ENCODE measurements around the gene BABAM2. TPM values are rescaled to one million over a fixed set of nuclear protein-coding genes. Genes with fewer than 3 reads are reported as not detected.

Gene BABAM2
- total and polyA plus RNA-seq, 7 donors = 22.9 to 52.3 (median 25.2) TPM

DNA sequence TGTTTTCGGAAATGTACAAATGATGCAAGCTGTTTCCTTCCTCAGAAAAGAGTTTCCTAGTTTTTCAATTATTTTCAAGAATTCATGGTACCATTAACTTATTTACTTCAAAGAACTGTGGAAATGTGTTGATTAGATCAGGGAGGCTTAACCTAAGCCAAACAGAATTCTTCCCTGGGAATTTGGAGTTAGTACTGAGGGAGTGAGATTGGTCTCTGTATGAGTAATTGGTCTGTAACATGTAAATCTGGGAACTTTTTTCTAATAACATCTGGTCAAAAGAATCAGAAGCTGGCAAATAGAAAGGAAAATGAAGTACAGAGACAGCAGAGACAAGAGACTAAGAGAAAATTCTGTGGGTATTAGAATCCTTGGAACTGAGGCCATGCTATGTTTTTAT is 145.8 kb downstream of the BABAM2 start:
- DNase-seq = no peak
- Histone ChIP-seq H3K36me3 (no peaks in the 10 kb centered on the region), H3K4me3 (no peak overlapping the region), H3K27ac (no peak overlapping the region), H3K27me3 (no peaks in the 10 kb centered on the region), H3K4me1 (no peaks in the 10 kb centered on the region), H3K9me3 (no peaks in the 10 kb centered on the region)
- intact Hi-C loops (cut with DNase I) = no loop called here
- WGBS, 2 donors = 93 to 99% methylated on average over 1 of the region's 1 CpG
- TF ChIP-seq POLR2AphosphoS5 (IDR thresholded peaks at IDR 0.05) = no peak
- TF ChIP-seq, protein P1, sequence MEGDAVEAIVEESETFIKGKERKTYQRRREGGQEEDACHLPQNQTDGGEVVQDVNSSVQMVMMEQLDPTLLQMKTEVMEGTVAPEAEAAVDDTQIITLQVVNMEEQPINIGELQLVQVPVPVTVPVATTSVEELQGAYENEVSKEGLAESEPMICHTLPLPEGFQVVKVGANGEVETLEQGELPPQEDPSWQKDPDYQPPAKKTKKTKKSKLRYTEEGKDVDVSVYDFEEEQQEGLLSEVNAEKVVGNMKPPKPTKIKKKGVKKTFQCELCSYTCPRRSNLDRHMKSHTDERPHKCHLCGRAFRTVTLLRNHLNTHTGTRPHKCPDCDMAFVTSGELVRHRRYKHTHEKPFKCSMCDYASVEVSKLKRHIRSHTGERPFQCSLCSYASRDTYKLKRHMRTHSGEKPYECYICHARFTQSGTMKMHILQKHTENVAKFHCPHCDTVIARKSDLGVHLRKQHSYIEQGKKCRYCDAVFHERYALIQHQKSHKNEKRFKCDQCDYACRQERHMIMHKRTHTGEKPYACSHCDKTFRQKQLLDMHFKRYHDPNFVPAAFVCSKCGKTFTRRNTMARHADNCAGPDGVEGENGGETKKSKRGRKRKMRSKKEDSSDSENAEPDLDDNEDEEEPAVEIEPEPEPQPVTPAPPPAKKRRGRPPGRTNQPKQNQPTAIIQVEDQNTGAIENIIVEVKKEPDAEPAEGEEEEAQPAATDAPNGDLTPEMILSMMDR (IDR thresholded peaks at IDR 0.05) = no peak
- TF ChIP-seq POLR2A (IDR thresholded peaks at IDR 0.05) = no peak
- TF ChIP-seq EP300 (IDR thresholded peaks at IDR 0.05) = no peak

DNA sequence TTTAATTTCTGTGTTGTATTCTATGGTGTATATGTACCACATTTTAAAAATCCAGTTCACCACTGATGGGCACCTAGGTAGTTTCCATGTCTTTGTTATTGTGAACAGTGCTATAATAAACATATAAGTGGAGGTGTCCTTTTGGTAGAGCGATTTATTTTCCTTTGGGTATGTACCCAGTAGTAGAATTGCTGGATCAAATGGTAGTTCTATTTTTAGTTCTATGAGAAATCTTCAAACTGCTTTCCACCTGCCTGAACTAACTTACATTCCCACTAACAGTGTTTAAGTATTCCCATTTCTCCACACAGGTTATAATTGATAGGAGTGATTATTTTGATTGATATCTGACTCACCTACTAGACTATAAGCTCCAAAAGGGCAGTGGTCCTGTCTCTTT is 148.2 kb downstream of the BABAM2 start:
- Histone ChIP-seq H3K27ac (no peak overlapping the region), H3K9me3 (no peaks in the 10 kb centered on the region), H3K27me3 (no peaks in the 10 kb centered on the region), H3K4me1 (no peaks in the 10 kb centered on the region), H3K36me3 (no peaks in the 10 kb centered on the region), H3K4me3 (no peak overlapping the region)
- WGBS, 2 donors = 95 to 98% methylated on average over 1 of the region's 1 CpG
- intact Hi-C loops (cut with DNase I) = no loop called here
- TF ChIP-seq EP300 (IDR thresholded peaks at IDR 0.05) (no peak), POLR2A (IDR thresholded peaks at IDR 0.05) (no peak), POLR2AphosphoS5 (IDR thresholded peaks at IDR 0.05) (no peak)
- TF ChIP-seq, protein P1 (IDR thresholded peaks at IDR 0.05) = no peak
- DNase-seq = no peak

DNA sequence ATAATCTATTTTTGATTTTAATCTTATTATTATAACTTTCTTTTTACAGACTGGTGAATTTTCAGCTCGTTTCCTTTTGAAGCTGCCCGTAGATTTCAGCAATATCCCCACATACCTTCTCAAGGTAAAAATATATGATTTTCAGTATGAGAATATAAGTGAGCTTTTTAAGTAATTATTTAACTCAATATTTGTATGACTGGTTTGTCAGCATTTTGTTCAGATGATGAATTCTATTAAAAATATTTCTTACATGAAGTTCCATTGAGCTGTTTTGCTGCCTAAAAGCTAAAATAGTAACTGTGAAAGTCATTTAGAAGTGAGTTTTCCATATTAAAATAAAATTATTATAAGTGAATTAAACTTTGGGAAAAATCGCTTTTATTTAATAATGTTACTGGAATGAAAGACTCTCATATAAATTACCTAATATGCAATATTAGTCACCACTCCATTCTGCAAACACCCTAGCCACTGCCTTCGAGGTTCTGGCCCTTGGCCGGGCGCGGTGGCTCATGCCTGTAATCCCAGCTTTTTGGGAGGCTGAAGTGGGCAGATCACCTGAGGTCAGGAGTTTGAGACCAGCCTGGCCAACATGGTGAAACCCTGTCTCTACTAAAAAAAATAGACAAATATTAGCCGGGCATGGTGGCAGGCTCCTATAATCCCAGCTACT is 155.3 kb downstream of the BABAM2 start:
- no peaks in the 10 kb centered on the region for H3K36me3 ChIP-seq
- DNase-seq = no peak
- no peaks in the 10 kb centered on the region for H3K9me3 ChIP-seq
- no peak overlapping the region for H3K4me3 ChIP-seq
- peaks cover 0 to 11% (median 4%) of the 10 kb centered on the region in 4 donors for H3K4me1 ChIP-seq
- intact Hi-C loops (cut with DNase I) = no loop called here
- H3K27ac ChIP-seq = no peak overlapping the region
- H3K27me3 ChIP-seq = no peaks in the 10 kb centered on the region
- 90 to 94% methylated on average over 8 of the region's 8 CpGs for WGBS, 2 donors
- TF ChIP-seq, protein P1 (IDR thresholded peaks at IDR 0.05) = no peak
- TF ChIP-seq POLR2AphosphoS5 (IDR thresholded peaks at IDR 0.05) = no peak
- TF ChIP-seq EP300 (IDR thresholded peaks at IDR 0.05) = no peak
- no peak for TF ChIP-seq POLR2A (IDR thresholded peaks at IDR 0.05)

DNA sequence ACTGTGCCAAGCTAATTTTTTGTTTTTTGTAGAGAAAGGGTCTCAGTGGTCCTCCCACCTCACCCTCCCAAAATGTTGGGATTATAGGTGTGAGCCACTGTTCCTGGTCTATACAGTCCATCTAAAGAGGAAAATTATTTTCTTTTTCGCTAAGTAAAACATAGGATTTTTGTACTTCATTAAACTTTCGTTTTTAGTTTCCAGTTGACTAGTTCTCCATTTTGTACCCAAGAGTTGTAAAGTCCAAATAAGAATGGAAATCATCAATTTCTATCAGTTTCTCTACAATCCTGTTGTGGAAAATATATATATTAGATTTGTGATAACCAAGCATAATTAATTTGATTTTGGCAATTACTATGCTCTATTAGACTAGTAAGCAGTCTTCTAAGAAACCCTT is 156.4 kb downstream of the BABAM2 start:
- Histone ChIP-seq H3K27me3 (no peaks in the 10 kb centered on the region), H3K36me3 (no peaks in the 10 kb centered on the region), H3K9me3 (no peaks in the 10 kb centered on the region), H3K27ac (peak overlapping the region in 1 of 4 donors; percentile 29), H3K4me3 (no peak overlapping the region), H3K4me1 (peaks cover 0 to 11% (median 4%) of the 10 kb centered on the region in 4 donors)
- TF ChIP-seq POLR2A (IDR thresholded peaks at IDR 0.05) (no peak), POLR2AphosphoS5 (IDR thresholded peaks at IDR 0.05) (no peak), EP300 (IDR thresholded peaks at IDR 0.05) (no peak)
- TF ChIP-seq, protein P1 (IDR thresholded peaks at IDR 0.05) = no peak
- DNase-seq = no peak
- WGBS, 2 donors = 90 to 95% methylated on average over 2 of the region's 2 CpGs
- intact Hi-C loops (cut with DNase I) = no loop called here

DNA sequence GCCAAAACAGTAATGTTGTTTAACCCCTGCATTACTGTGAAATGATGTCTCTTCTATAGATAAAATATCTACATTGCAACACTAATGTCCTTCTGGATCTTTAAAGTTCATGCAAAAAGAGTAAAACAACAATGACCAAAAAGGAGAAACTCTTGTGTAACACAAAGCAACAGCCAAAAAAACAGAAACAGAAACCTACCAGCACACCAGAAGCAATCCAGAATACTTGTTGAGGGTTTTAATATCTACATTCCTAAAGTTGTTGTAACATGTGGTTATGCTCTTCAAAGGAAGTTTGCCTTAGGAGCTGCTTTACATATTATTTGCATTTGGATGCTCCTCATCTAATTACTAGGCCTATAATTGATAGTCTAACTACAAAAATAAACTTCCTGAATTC is 157.2 kb downstream of the BABAM2 start:
- Histone ChIP-seq H3K27me3 (no peaks in the 10 kb centered on the region), H3K9me3 (no peaks in the 10 kb centered on the region), H3K27ac (peak overlapping the region in 1 of 4 donors; percentile 29), H3K4me1 (peaks cover 0 to 11% (median 4%) of the 10 kb centered on the region in 4 donors), H3K4me3 (no peak overlapping the region), H3K36me3 (no peaks in the 10 kb centered on the region)
- intact Hi-C loops (cut with DNase I) = no loop called here
- TF ChIP-seq POLR2A (IDR thresholded peaks at IDR 0.05) (no peak), POLR2AphosphoS5 (IDR thresholded peaks at IDR 0.05) (peak in 1 of 4 donors; percentile 8)
- DNase-seq = no peak

All from sigmoid colon (tissue), 7 donors.